ENCODE measurements around the gene TBCK.

Gene TBCK

DNA sequence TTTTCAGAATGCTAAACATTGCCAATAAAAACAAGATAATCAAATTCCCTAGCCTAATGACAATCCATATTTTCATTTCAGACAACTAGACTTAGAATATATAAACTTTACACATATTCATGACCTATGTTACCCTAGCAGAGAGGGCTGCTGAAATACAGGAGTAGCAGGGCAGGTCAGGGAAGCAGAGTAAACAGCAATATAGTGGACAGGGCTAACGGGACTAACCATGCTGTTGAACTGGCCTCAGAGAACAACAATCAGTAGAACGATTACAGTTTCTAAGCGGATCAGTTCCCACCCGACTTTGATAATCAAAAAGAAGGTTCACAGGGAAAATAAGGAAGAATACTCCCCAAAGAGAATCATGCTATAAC is 14.0 kb downstream of the TBCK start:
- TF ChIP-seq, protein P1, sequence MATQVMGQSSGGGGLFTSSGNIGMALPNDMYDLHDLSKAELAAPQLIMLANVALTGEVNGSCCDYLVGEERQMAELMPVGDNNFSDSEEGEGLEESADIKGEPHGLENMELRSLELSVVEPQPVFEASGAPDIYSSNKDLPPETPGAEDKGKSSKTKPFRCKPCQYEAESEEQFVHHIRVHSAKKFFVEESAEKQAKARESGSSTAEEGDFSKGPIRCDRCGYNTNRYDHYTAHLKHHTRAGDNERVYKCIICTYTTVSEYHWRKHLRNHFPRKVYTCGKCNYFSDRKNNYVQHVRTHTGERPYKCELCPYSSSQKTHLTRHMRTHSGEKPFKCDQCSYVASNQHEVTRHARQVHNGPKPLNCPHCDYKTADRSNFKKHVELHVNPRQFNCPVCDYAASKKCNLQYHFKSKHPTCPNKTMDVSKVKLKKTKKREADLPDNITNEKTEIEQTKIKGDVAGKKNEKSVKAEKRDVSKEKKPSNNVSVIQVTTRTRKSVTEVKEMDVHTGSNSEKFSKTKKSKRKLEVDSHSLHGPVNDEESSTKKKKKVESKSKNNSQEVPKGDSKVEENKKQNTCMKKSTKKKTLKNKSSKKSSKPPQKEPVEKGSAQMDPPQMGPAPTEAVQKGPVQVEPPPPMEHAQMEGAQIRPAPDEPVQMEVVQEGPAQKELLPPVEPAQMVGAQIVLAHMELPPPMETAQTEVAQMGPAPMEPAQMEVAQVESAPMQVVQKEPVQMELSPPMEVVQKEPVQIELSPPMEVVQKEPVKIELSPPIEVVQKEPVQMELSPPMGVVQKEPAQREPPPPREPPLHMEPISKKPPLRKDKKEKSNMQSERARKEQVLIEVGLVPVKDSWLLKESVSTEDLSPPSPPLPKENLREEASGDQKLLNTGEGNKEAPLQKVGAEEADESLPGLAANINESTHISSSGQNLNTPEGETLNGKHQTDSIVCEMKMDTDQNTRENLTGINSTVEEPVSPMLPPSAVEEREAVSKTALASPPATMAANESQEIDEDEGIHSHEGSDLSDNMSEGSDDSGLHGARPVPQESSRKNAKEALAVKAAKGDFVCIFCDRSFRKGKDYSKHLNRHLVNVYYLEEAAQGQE (IDR thresholded peaks at IDR 0.05; ENCODE audit: insufficient read depth in 1 of 2, low read depth in 2 of 2, low read length in 2 of 2), result no peak
- TF ChIP-seq FOXP2 (optimal IDR thresholded peaks at IDR 0.05; ENCODE audit: borderline replicate concordance, extremely low read depth, extremely low read length, insufficient read depth) (no peak), POLR2AphosphoS5 (IDR thresholded peaks at IDR 0.05; ENCODE audit: low read depth, low read length) (no peak), SIN3A (IDR thresholded peaks at IDR 0.05; ENCODE audit: borderline replicate concordance, insufficient read depth, low read length) (no peak), TAF1 (IDR thresholded peaks at IDR 0.05; ENCODE audit: borderline replicate concordance, insufficient read depth, low read length) (no peak)

DNA sequence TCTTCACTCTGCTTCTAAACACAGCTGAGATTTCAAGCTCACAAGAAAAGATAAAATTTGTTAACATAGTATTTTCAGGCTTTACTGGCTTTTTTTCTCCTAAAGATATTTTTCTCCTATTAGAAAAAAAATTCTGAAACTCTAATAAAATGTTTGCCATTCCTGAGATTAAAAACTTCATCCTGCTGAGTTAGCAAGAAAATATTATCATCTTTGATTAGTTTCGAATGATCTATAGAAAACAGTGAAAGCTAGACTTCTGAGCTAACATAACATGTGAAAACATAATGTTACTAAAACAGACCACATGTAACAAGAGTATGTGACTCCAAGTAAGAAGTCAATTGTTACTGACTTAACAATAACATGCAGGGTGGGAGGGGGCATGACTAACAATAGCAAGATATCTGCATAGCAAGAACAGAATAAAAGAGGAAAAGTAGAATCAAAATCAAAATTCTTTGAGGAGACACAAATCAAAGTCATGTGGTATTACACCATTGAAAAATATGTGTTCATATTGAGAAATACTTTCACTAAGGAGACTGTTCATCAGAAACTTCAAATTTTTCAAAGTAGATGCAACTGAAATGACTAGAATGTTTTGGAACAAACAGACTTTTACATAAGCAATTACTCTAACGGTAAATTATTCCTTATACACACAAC is 14.5 kb downstream of the TBCK start:
- TF ChIP-seq SIN3A (IDR thresholded peaks at IDR 0.05; ENCODE audit: borderline replicate concordance, insufficient read depth, low read length) (no peak), POLR2AphosphoS5 (IDR thresholded peaks at IDR 0.05; ENCODE audit: low read depth, low read length) (no peak), TAF1 (IDR thresholded peaks at IDR 0.05; ENCODE audit: borderline replicate concordance, insufficient read depth, low read length) (no peak), FOXP2 (optimal IDR thresholded peaks at IDR 0.05; ENCODE audit: borderline replicate concordance, extremely low read depth, extremely low read length, insufficient read depth) (no peak)
- TF ChIP-seq, protein P1 (IDR thresholded peaks at IDR 0.05; ENCODE audit: insufficient read depth in 1 of 2, low read depth in 2 of 2, low read length in 2 of 2), result no peak

DNA sequence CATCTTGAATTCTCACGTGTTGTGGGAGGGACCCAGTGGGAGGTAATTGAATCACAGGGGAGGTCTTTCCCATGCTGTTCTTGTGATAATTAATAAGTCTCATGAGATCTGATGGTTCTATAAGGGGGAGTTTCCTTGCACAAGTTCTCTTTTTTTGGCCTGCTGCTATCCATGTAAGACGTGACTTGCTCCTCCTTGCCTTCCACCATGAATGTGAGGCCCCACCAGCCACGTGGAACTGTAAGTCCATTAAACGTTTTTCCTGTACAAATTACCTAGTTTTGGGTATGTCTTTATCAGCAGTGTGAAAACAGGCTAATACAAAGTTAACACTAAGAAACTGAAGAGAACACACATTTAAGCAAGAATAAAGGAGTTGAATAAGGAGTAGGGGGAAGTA is 16.0 kb downstream of the TBCK start:
- no peak for TF ChIP-seq TAF1 (IDR thresholded peaks at IDR 0.05; ENCODE audit: borderline replicate concordance, insufficient read depth, low read length)
- TF ChIP-seq FOXP2 (optimal IDR thresholded peaks at IDR 0.05; ENCODE audit: borderline replicate concordance, extremely low read depth, extremely low read length, insufficient read depth), result no peak
- TF ChIP-seq SIN3A (IDR thresholded peaks at IDR 0.05; ENCODE audit: borderline replicate concordance, insufficient read depth, low read length), result no peak
- TF ChIP-seq POLR2AphosphoS5 (IDR thresholded peaks at IDR 0.05; ENCODE audit: low read depth, low read length), result no peak
- TF ChIP-seq, protein P1 (IDR thresholded peaks at IDR 0.05; ENCODE audit: insufficient read depth in 1 of 2, low read depth in 2 of 2, low read length in 2 of 2), result no peak

DNA sequence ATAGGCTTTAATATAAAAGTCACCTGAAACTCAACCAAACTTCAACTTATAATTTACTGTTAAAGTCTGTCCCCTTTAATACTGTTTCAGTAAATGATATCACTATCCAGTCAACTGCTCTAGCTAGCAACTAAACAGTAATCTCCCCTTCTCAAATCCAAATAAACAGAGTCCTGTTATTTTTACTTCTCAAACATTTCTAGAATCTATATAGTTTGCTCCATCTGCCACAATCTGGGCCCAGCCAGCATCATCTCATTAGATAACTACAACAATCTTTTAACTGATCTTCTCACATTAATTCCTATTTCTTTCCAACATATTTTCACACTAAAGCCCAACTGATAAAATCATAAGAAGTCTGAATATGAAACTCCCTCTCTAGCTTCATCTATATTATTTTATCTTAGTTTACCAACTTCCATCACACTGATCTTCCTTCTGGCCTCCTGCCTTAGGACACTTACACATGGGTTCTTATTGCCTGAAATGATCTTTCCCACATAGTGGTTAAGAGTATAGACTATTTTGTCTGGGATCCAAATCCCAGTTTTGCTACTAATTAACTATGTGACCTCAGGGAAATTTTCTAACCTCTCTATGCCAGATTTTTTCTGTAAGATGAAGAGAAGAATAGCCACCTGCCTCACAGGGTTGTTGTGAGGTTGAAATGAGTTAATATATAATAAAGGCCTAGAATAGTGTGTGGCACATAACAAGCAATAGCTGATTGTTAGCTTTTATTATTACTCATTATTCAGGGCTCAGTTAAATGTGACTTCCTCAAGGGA is 18.6 kb downstream of the TBCK start:
- no peak for TF ChIP-seq TAF1 (IDR thresholded peaks at IDR 0.05; ENCODE audit: borderline replicate concordance, insufficient read depth, low read length)
- no peak for TF ChIP-seq SIN3A (IDR thresholded peaks at IDR 0.05; ENCODE audit: borderline replicate concordance, insufficient read depth, low read length)
- TF ChIP-seq FOXP2 (optimal IDR thresholded peaks at IDR 0.05; ENCODE audit: borderline replicate concordance, extremely low read depth, extremely low read length, insufficient read depth), result no peak
- TF ChIP-seq, protein P1 (IDR thresholded peaks at IDR 0.05; ENCODE audit: insufficient read depth in 1 of 2, low read depth in 2 of 2, low read length in 2 of 2), result no peak
- no peak for TF ChIP-seq POLR2AphosphoS5 (IDR thresholded peaks at IDR 0.05; ENCODE audit: low read depth, low read length)
